Erythroblast (primary cell): ENCODE results near the gene APOC4.

Experiments used
- DNase-seq, 2 experiments: peaks; one replicate each; lab custom pipeline; 2025; lab: John Stamatoyannopoulos, UW
- GATA1 ChIP-seq: IDR thresholded peaks from 2 replicates; pipeline ENCODE4 v1.6.1; 2011; ENCODE audit warnings: low read depth, mild to moderate bottlenecking, control low read depth, low read length, moderate library complexity
- POLR2A ChIP-seq: IDR thresholded peaks from 2 replicates; pipeline ENCODE4 v1.6.1; 2011; ENCODE audit warnings: mild to moderate bottlenecking, low read length

The APOC4 gene

GRCh38 chr19:44931541-44931940 is 10.5 kb upstream of the APOC4 start:
- no peak for DNase-seq
- TF ChIP-seq POLR2A (no peak), GATA1 (no peak)

GRCh38 chr19:44939668-44940067 is 2.4 kb upstream of the APOC4 start:
- no peak for DNase-seq
- TF ChIP-seq GATA1 (no peak), POLR2A (no peak)

DNA sequence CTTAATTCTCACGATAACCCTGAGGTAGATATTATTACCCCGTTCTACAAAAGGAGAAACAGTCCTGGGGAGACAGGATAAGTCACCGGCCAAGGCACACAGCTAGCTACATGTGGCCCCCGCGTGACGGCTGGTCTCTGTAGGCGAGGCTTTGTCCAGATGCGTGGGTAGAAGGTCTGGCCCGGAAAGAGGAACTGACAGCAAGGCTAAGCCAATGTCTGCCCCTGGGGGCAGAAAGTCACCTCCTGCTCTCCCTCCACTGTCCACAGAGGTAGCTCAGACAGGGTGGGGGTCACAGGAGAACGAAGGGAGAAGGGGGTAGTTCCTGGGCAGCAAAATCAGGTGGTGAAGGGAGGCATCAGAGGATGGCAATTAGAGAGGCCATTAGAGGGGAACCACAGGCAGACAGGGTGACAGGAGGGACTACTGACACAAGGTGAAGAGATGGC is 1.8 kb downstream of the APOC4 start:
- peak; percentile 45 to 51 for DNase-seq
- TF ChIP-seq GATA1 (no peak), POLR2A (peak; percentile 36)

DNA sequence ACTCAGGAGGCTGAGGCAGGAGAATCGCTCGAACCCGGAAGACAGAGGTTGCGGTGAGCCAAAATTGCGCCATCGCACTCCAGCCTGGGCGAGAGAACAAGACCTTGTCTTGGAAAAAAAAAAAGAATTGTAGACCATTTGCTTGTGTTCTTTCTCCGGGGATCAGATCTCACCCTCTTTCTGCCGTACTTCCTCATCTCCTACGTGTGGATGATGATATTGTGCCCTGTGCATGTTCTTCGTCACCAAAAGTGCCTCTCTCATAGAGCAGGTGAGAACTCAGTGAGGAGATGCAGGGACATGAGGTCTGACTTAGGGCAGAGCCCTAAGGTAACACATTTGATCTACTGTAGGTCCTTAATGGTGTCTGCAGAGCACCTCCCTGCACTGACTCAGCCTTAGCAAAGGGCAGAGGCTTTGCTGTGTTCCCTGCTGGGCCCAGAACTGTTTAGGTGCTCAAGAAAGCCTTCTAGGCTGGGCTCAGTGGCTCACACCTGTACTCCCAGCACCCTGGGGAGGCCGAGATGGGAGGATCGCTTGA is 5.1 kb downstream of the APOC4 start:
- no peak for TF ChIP-seq POLR2A
- TF ChIP-seq GATA1: no peak
- DNase-seq: no peak

DNA sequence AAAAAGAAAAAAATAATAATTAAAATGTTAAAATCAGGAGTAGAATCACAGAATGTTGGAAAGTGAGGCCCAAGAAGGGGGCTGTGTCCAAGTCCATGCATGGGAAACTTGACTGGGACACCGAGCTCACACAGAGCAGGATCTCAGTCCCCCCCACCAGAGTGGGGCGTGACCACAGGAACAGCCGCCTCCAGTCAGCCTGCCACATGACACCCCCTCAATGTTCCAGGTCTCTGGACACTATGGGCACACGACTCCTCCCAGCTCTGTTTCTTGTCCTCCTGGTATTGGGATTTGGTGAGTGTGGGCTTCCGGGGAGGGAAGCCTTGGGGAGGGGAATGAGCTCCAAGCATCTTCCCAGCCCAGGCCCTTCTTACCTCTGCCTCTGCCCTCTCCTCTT is 6.2 kb downstream of the APOC4 start:
- TF ChIP-seq GATA1: no peak
- no peak for TF ChIP-seq POLR2A
- DNase-seq: no peak

- no peak for DNase-seq
Measured at GRCh38 chr19:44948763-44949374, 6.8 kb downstream of the APOC4 start.

DNA sequence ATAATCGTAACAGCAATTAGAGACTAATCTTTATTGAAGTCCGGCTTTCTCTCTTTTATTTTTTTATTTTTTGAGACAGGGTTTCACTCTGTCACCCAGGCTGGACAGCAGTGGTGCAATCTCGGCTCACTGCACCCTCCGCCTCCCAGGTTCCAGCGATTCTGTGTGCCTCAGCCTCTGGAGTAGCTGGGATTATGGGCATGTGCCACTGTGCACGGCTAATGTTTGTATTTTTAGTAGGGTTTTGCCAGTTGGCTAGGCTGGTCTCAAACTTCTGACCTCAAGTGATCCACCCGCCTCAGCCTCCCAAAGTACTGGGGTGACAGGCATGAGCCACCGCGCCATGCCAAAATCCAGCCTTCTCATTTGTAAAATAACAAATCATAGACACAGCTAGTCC is 7.5 kb downstream of the APOC4 start:
- no peak for TF ChIP-seq GATA1
- no peak for TF ChIP-seq POLR2A
- no peak for DNase-seq

More at GRCh38 chr19:44948763-44949374, 6.8 kb downstream of the APOC4 start:
- no peak for TF ChIP-seq GATA1
- no peak for TF ChIP-seq POLR2A

DNA sequence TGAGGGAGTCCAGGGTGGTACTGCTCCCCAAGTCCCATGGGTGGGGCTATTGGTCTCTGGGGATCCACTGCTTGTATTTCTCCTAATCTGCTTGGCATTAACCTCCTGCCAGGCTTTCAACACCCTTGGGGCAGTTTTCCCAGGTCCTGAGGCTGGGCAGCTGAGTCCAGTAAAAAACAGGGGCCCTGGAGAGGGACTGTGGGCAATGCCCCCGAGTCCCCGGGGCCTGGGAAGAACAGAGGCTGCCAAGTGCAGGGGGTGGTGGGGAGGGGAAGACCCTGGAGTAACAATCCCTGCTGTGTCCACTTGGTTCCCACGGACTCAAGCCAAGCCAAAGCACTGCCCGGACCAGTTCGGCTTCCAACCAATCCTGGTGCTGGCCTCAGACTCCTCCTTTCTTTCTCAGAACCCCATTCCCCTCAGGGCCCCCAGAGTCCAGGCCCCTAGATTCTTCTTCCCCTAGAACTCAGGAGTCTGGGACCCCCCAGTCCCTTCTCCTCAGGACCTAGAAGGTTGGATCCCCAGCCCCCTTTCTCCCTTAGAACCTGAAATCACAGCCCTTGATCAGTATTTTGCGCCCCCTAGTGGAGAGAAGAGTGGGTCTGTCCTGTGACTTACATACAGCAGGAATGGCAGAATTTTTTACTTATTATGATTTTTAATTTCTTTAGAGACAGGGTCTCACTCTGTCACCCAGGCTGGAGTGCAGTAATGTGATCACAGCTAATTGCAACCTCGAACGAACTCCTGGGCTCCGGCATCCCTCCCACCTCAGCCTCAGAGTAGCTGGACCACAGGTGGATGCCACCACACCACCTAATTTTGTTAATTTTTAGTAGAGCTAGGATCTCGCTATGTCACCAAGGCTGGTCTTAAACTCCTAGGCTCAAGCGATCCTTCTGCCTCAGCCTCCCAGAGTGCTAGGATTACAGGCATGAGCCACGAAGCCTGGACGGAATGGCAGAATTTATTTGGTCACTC is 9.4 kb downstream of the APOC4 start:
- TF ChIP-seq POLR2A (no peak), GATA1 (no peak)
- peak; percentile 81 to 89 for DNase-seq

- TF ChIP-seq GATA1: no peak
- TF ChIP-seq POLR2A: no peak
- DNase-seq: peak in 1 of 2 experiments; percentile 81
Measured at GRCh38 chr19:44954278-44954648, 12.2 kb downstream of the APOC4 start.

GRCh38 chr19:44954649-44955504 is 12.8 kb downstream of the APOC4 start, which contains the start of gene CLPTM1:
Gene CLPTM1 (plus strand): TSS chr19:44955380. CDS start chr19:44955396, 16 bp downstream.
- TF ChIP-seq GATA1 (no peak), POLR2A (peak; percentile 95)
- peak; percentile 99 for DNase-seq

- TF ChIP-seq GATA1 (no peak), POLR2A (no peak)
- peak; percentile 46 to 53 for DNase-seq
Measured at GRCh38 chr19:44955505-44956439, 13.7 kb downstream of the APOC4 start.

DNA sequence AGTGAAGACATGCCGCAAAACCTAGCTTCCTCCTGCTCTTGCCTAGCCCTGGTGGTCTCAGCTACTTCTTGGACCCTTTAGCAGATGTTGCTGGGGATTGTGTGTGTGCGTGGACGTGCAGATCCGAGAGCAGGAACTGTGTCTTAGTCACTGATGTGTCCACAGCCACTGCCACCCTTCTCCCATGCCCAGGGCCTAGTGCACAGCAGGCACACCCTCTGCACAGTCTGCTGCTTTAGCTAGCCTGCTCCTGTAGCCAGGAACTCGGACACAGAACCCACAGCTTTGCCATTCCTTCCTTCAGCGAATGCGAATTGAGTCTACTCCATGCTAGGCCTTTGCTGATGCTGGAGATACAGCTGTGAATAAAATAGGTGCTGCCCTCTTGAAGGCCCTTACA is 15.5 kb downstream of the APOC4 start:
- DNase-seq: no peak
- TF ChIP-seq POLR2A: no peak
